HUES48 (cell line): ENCODE results near the gene C17orf58.
A peak's percentile ranks its signal among the peaks of the same experiment; 100 is the strongest.
"Not testable (repeated sequence)": the region's sequence is repeated elsewhere in the genome, so short reads cannot be mapped to it uniquely, and the experiment has no call there.

Source experiments
- H3K27ac ChIP-seq: one replicate; pipeline ENCODE4 v1.7.0; 2013; ENCODE audit warnings: low read depth, low read length, inconsistent platforms
- H3K27me3 ChIP-seq: 2 replicates; pipeline ENCODE4 v1.6.1; 2013; ENCODE audit warnings: mild to moderate bottlenecking, low read length; ENCODE audit not compliant: control insufficient read depth, insufficient read depth
- H3K36me3 ChIP-seq: 2 replicates; pipeline ENCODE4 v1.6.1; 2013; ENCODE audit warnings: low read length; ENCODE audit not compliant: control insufficient read depth, insufficient read depth
- H3K4me1 ChIP-seq: 2 replicates; pipeline ENCODE4 v1.6.1; 2013; ENCODE audit warnings: mild to moderate bottlenecking, low read length; ENCODE audit not compliant: control insufficient read depth, insufficient read depth
- H3K4me3 ChIP-seq: 2 replicates; pipeline ENCODE4 v1.5.1; 2013; ENCODE audit warnings: mild to moderate bottlenecking, low read depth, low read length
- H3K9ac ChIP-seq: 2 replicates; pipeline ENCODE4 v1.6.1; 2013; ENCODE audit warnings: mild to moderate bottlenecking, low read depth, low read length, moderate library complexity
- H3K9me3 ChIP-seq: 2 replicates; pipeline ENCODE4 v1.6.1; 2013; ENCODE audit warnings: low read length; ENCODE audit not compliant: control insufficient read depth, insufficient read depth

The C17orf58 gene

GRCh38 chr17:67982034-67982640 is 14.1 kb downstream of the C17orf58 start:
- Histone ChIP-seq H3K9me3 (no peaks in the 10 kb centered on the region), H3K27me3 (no peaks in the 10 kb centered on the region), H3K4me3 (no peak overlapping the region), H3K9ac (no peak overlapping the region), H3K4me1 (no peaks in the 10 kb centered on the region), H3K27ac (no peak overlapping the region), H3K36me3 (peaks cover 19% of the 10 kb centered on the region)

GRCh38 chr17:67980883-67981282 is 15.4 kb downstream of the C17orf58 start:
- H3K36me3 ChIP-seq: peaks cover 25% of the 10 kb centered on the region
- H3K27ac ChIP-seq, H3K4me1 ChIP-seq, H3K27me3 ChIP-seq, H3K9ac ChIP-seq, H3K4me3 ChIP-seq, H3K9me3 ChIP-seq: not testable (repeated sequence)

GRCh38 chr17:67980456-67980855 is 15.8 kb downstream of the C17orf58 start:
- H3K9ac ChIP-seq: no peak overlapping the region
- peaks cover 7% of the 10 kb centered on the region for H3K4me1 ChIP-seq
- no peaks in the 10 kb centered on the region for H3K27me3 ChIP-seq
- no peak overlapping the region for H3K27ac ChIP-seq
- no peak overlapping the region for H3K4me3 ChIP-seq
- no peaks in the 10 kb centered on the region for H3K9me3 ChIP-seq
- peaks cover 28% of the 10 kb centered on the region for H3K36me3 ChIP-seq

GRCh38 chr17:67976306-67976705 is 20.0 kb downstream of the C17orf58 start:
- Histone ChIP-seq H3K36me3 (peaks cover 28% of the 10 kb centered on the region), H3K4me1 (peaks cover 17% of the 10 kb centered on the region)
- not testable (repeated sequence) for H3K27ac ChIP-seq, H3K27me3 ChIP-seq, H3K9me3 ChIP-seq, H3K4me3 ChIP-seq, H3K9ac ChIP-seq

GRCh38 chr17:67974598-67975066 is 21.6 kb downstream of the C17orf58 start:
- Histone ChIP-seq H3K27me3 (no peaks in the 10 kb centered on the region), H3K9me3 (no peaks in the 10 kb centered on the region), H3K4me1 (peaks cover 17% of the 10 kb centered on the region), H3K27ac (peak overlapping the region; percentile 99), H3K4me3 (peak overlapping the region; percentile 74), H3K36me3 (peaks cover 39% of the 10 kb centered on the region), H3K9ac (peak overlapping the region; percentile 84)

- Histone ChIP-seq H3K9me3 (no peaks in the 10 kb centered on the region), H3K4me3 (peak overlapping the region; percentile 74), H3K9ac (peak overlapping the region; percentile 84), H3K27ac (peak overlapping the region; percentile 99), H3K27me3 (no peaks in the 10 kb centered on the region), H3K36me3 (peaks cover 39% of the 10 kb centered on the region), H3K4me1 (peaks cover 17% of the 10 kb centered on the region)
Measured at GRCh38 chr17:67974185-67974584, 22.1 kb downstream of the C17orf58 start.

- Histone ChIP-seq H3K36me3 (peaks cover 52% of the 10 kb centered on the region), H3K9ac (no peak overlapping the region), H3K27ac (no peak overlapping the region), H3K4me1 (peaks cover 13% of the 10 kb centered on the region), H3K4me3 (no peak overlapping the region), H3K9me3 (no peaks in the 10 kb centered on the region), H3K27me3 (no peaks in the 10 kb centered on the region)
Measured at GRCh38 chr17:67970783-67971182, 25.5 kb downstream of the C17orf58 start.

- H3K27me3 ChIP-seq, H3K9ac ChIP-seq, H3K9me3 ChIP-seq, H3K27ac ChIP-seq, H3K4me3 ChIP-seq, H3K4me1 ChIP-seq: not testable (repeated sequence)
- H3K36me3 ChIP-seq: peaks cover 76% of the 10 kb centered on the region
Measured at GRCh38 chr17:67963145-67963572, 33.1 kb downstream of the C17orf58 start.

- H3K4me1 ChIP-seq, H3K4me3 ChIP-seq, H3K9me3 ChIP-seq, H3K27me3 ChIP-seq, H3K27ac ChIP-seq, H3K9ac ChIP-seq: not testable (repeated sequence)
- peaks cover 73% of the 10 kb centered on the region for H3K36me3 ChIP-seq
Measured at GRCh38 chr17:67962156-67962555, 34.1 kb downstream of the C17orf58 start.

GRCh38 chr17:67960276-67960675 is 36.0 kb downstream of the C17orf58 start:
- not testable (repeated sequence) for H3K27me3 ChIP-seq, H3K27ac ChIP-seq, H3K4me1 ChIP-seq, H3K9me3 ChIP-seq, H3K4me3 ChIP-seq, H3K9ac ChIP-seq
- H3K36me3 ChIP-seq: peaks cover 61% of the 10 kb centered on the region

- no peaks in the 10 kb centered on the region for H3K27me3 ChIP-seq
- H3K4me3 ChIP-seq: no peak overlapping the region
- H3K36me3 ChIP-seq: peaks cover 59% of the 10 kb centered on the region
- no peak overlapping the region for H3K9ac ChIP-seq
- peak overlapping the region; percentile 45 for H3K27ac ChIP-seq
- no peaks in the 10 kb centered on the region for H3K4me1 ChIP-seq
- no peaks in the 10 kb centered on the region for H3K9me3 ChIP-seq
Measured at GRCh38 chr17:67959510-67959909, 36.8 kb downstream of the C17orf58 start.
